SK-N-SH (cell line): ENCODE results near the gene ABCA4. TPM values are rescaled to one million over a fixed set of nuclear protein-coding genes. Genes with fewer than 3 reads are reported as not detected.

Experiments
- CTCF ChIA-PET: fragments of 300-600, 350-600 bp; formaldehyde crosslinking; extraction: SDS; loops from one replicate; lab custom pipeline; 2021; lab: Yijun Ruan, JAX
- POLR2A ChIA-PET: fragments of 350-600 bp; sonication (Branson Sonifier 250); formaldehyde crosslinking; extraction: SDS; loops from one replicate; lab custom pipeline; 2020; ENCODE audit warnings: antibody characterized with exemption, inconsistent platforms; lab: Yijun Ruan, JAX
- DNase-seq: peaks from one replicate; pipeline ENCODE4 v3.0.0; 2012
- H2AFZ ChIP-seq: fragments of 200-600 bp; sonication (generic); 2 replicates; pipeline ENCODE4 v1.8.1; 2016; ENCODE audit warnings: antibody characterized with exemption, mild to moderate bottlenecking, low read depth
- H3F3A ChIP-seq: fragments of 200-600 bp; sonication (generic); replicated peaks from 2 replicates; pipeline ENCODE3; 2016; ENCODE audit warnings: antibody characterized with exemption, mild to moderate bottlenecking; ENCODE audit not compliant: insufficient read depth
- H3K27ac ChIP-seq, 2 experiments: fragments of 200-500 bp in 1 of 2; fragments of 200-600 bp in 1 of 2; sonication (Bioruptor generic) in 1 of 2; sonication (generic), shearing (Covaris generic) in 1 of 2; 2 replicates each; pipeline versions ENCODE4 v1.5.1 to v1.6.1; 2014 to 2016; ENCODE audit warnings: low read depth in 2 of 2, inconsistent platforms in 1 of 2, low read length in 1 of 2, mild to moderate bottlenecking in 1 of 2, mixed read lengths in 1 of 2
- H3K27me3 ChIP-seq: fragments of 200-600 bp; sonication (generic), shearing (Covaris generic); 2 replicates; pipeline ENCODE4 v1.6.1; 2016; ENCODE audit warnings: mixed run types; ENCODE audit not compliant: insufficient read depth
- H3K36me3 ChIP-seq, 2 experiments: fragments of 200-500 bp in 1 of 2; fragments of 200-600 bp in 1 of 2; sonication (Bioruptor generic) in 1 of 2; sonication (generic) in 1 of 2; replicated peaks in 1 of 2; 2 replicates each; pipeline versions ENCODE3 to v1.5.1; 2014 to 2016; ENCODE audit warnings: low read length in 1 of 2, mild to moderate bottlenecking in 1 of 2; ENCODE audit not compliant: insufficient read depth in 2 of 2, control insufficient read depth in 1 of 2
- H3K4me1 ChIP-seq, 2 experiments: fragments of 200-500 bp in 1 of 2; fragments of 200-600 bp in 1 of 2; sonication (Bioruptor generic) in 1 of 2; sonication (generic), shearing (Covaris generic) in 1 of 2; 2 replicates each; pipeline versions ENCODE4 v1.5.1 to v1.6.1; 2014 to 2016; ENCODE audit warnings: low read depth in 1 of 2, low read length in 1 of 2, mixed run types in 1 of 2; ENCODE audit not compliant: insufficient read depth in 2 of 2, control insufficient read depth in 1 of 2
- H3K4me2 ChIP-seq: fragments of 200-600 bp; sonication (generic), shearing (Covaris generic); 2 replicates; pipeline ENCODE4 v1.6.1; 2017; ENCODE audit warnings: mixed run types
- H3K4me3 ChIP-seq, 2 experiments: fragments of 200-500 bp in 1 of 2; fragments of 200-600 bp in 1 of 2; sonication (Bioruptor generic) in 1 of 2; sonication (generic), shearing (Covaris generic) in 1 of 2; 2 replicates each; pipeline versions ENCODE4 v1.5.1 to v1.8.1; 2014 to 2016; ENCODE audit warnings: low read depth in 2 of 2, inconsistent platforms in 1 of 2, low read length in 1 of 2, mild to moderate bottlenecking in 1 of 2, mixed read lengths in 1 of 2, moderate library complexity in 1 of 2
- H3K79me2 ChIP-seq: fragments of 200-600 bp; sonication (generic); 2 replicates; pipeline ENCODE4 v1.8.1; 2017; ENCODE audit warnings: mild to moderate bottlenecking; ENCODE audit not compliant: insufficient read depth
- H3K9ac ChIP-seq: fragments of 200-600 bp; sonication (generic); 2 replicates; pipeline ENCODE4 v1.6.1; 2017; ENCODE audit warnings: mixed run types
- H3K9me2 ChIP-seq: fragments of 200-600 bp; sonication (generic); 2 replicates; pipeline ENCODE4 v1.6.1; 2017; ENCODE audit warnings: mixed run types
- H3K9me3 ChIP-seq: fragments of 200-600 bp; sonication (generic); 2 replicates; pipeline ENCODE4 v1.6.1; 2017; ENCODE audit warnings: mixed run types, mild to moderate bottlenecking, moderate library complexity
- H4K20me1 ChIP-seq: fragments of 200-600 bp; sonication (generic); 2 replicates; pipeline ENCODE4 v1.6.1; 2017; ENCODE audit warnings: mild to moderate bottlenecking, mixed run types; ENCODE audit not compliant: insufficient read depth
- CHD2 ChIP-seq: fragments of 150-350 bp; IDR thresholded peaks from 2 replicates; pipeline ENCODE4 v1.6.1; 2018; ENCODE audit warnings: low read length; ENCODE audit not compliant: partially characterized antibody
- CTCF ChIP-seq: fragments of 200-600 bp; sonication (generic); IDR thresholded peaks from 2 replicates; pipeline ENCODE4 v1.6.1; 2017; ENCODE audit warnings: antibody characterized with exemption, mild to moderate bottlenecking, moderate library complexity
- FOSL2 ChIP-seq: IDR thresholded peaks from 2 replicates; pipeline ENCODE4 v1.4.0; 2012; ENCODE audit warnings: low read depth, mild to moderate bottlenecking, moderate library complexity, borderline replicate concordance
- GATA2 ChIP-seq: sonication (generic); formaldehyde crosslinking; IDR thresholded peaks from 2 replicates; pipeline ENCODE4 v1.5.0; 2020; ENCODE audit warnings: mild to moderate bottlenecking, missing genetic modification reagents
- JUND ChIP-seq: IDR thresholded peaks from 2 replicates; pipeline ENCODE4 v1.4.0; 2012
- NFIC ChIP-seq: IDR thresholded peaks from 2 replicates; pipeline ENCODE4 v1.4.0; 2012; ENCODE audit warnings: borderline replicate concordance
- POLR2AphosphoS5 ChIP-seq: IDR thresholded peaks from 2 replicates; pipeline ENCODE4 v1.6.1; 2012; ENCODE audit warnings: low read depth, low read length
- RAD21 ChIP-seq: IDR thresholded peaks from 2 replicates; pipeline ENCODE4 v1.6.1; 2012; ENCODE audit warnings: mild to moderate bottlenecking, low read length
- RCOR1 ChIP-seq: fragments of 150-350 bp; IDR thresholded peaks from 2 replicates; pipeline ENCODE4 v1.6.1; 2017; ENCODE audit warnings: antibody characterized with exemption, low read length
- RFX5 ChIP-seq: IDR thresholded peaks from 2 replicates; pipeline ENCODE4 v1.6.1; 2012; ENCODE audit warnings: mild to moderate bottlenecking, improper control_type of control experiment, low read length
- SMC3 ChIP-seq: IDR thresholded peaks from 2 replicates; pipeline ENCODE4 v1.6.1; 2012; ENCODE audit warnings: low read depth, low read length, improper control_type of control experiment
- ZBTB33 ChIP-seq: IDR thresholded peaks from 2 replicates; pipeline ENCODE4 v1.4.0; 2012; ENCODE audit warnings: low read depth, borderline replicate concordance
- WGBS: methylation state at CpG from one replicate; pipeline ENCODE4 v1.1.6; 2017; ENCODE audit warnings: low lambda C conversion rate; 5-methylcytosine and 5-hydroxymethylcytosine counted together
- polyA plus RNA-seq, 3 experiments: library from polyadenylated mRNA; depleted of rRNA; stranded (reverse); fragments of >200 nt; gene quantifications; 2 replicates each; pipeline ENCODE4 v1.2.3, GENCODE V29; 2012
- TF ChIP-seq, protein P1 (sequence below): IDR thresholded peaks from 2 replicates; pipeline ENCODE4 v1.4.0; 2012; ENCODE audit warnings: low read depth, borderline replicate concordance
- TF ChIP-seq, protein P2 (sequence below): IDR thresholded peaks from 2 replicates; pipeline ENCODE4 v1.4.0; 2012; ENCODE audit warnings: low read depth

The ABCA4 gene
- polyA plus RNA-seq, 1 of the 3 experiments (the other 2 are of a cell fraction), result 0.03 TPM

- 40% methylated on average over 5 of the region's 5 CpGs for WGBS
- ChIA-PET POLR2A (interaction anchor here (0.6 to 1.4 kb wide), 7 partner anchors 9 to 356 kb away, joined by 3 to 4 read pairs (median 3); partner anchors contain the start of genes ABCD3 and ARHGAP29), CTCF (interaction anchor here (0.5 to 14.4 kb wide), 50 partner anchors 9 to 402 kb away, joined by 3 to 427 read pairs (median 4); partner anchors contain the start of genes ARHGAP29 and GCLM)
- Histone ChIP-seq H3K9ac (no peak overlapping the region), H3K9me2 (no peaks in the 10 kb centered on the region), H3K4me1 (peaks cover 0 to 10% of the 10 kb centered on the region in 2 experiments; a peak in 2 of 4 replicates), H3K79me2 (no peaks in the 10 kb centered on the region), H3K4me3 (no peak overlapping the region; a peak in 1 of 4 replicates), H2AFZ (no peak overlapping the region), H3K9me3 (no peaks in the 10 kb centered on the region), H4K20me1 (no peaks in the 10 kb centered on the region), H3F3A (no peaks in the 10 kb centered on the region), H3K4me2 (no peak overlapping the region), H3K27me3 (no peaks in the 10 kb centered on the region), H3K27ac (no peak overlapping the region), H3K36me3 (no peaks in the 10 kb centered on the region)
- TF ChIP-seq JUND (no peak), RAD21 (peak; percentile 94), RFX5 (no peak), RCOR1 (no peak), FOSL2 (peak; percentile 13; the same call in 1 of the 2 replicates), GATA2 (CRISPR knock-in tag) (no peak), POLR2AphosphoS5 (no peak), NFIC (no peak), CTCF (peak; percentile 82), ZBTB33 (no peak), SMC3 (peak; percentile 97), CHD2 (peak; percentile 51)
- TF ChIP-seq, protein P1, sequence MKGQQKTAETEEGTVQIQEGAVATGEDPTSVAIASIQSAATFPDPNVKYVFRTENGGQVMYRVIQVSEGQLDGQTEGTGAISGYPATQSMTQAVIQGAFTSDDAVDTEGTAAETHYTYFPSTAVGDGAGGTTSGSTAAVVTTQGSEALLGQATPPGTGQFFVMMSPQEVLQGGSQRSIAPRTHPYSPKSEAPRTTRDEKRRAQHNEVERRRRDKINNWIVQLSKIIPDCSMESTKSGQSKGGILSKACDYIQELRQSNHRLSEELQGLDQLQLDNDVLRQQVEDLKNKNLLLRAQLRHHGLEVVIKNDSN, result no peak
- TF ChIP-seq, protein P2, sequence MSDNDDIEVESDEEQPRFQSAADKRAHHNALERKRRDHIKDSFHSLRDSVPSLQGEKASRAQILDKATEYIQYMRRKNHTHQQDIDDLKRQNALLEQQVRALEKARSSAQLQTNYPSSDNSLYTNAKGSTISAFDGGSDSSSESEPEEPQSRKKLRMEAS, result peak; percentile 35; the same call in 1 of the 2 replicates
- DNase-seq, result peak; percentile 79
Observed at GRCh38 chr1:94061513-94062443, 59.2 kb downstream of the ABCA4 start.
